HUES48 (cell line): Measurements from ENCODE around the gene C8B.

Source experiments
- H3K27ac ChIP-seq: one replicate; pipeline ENCODE4 v1.7.0; 2013; ENCODE audit warnings: low read depth, low read length, inconsistent platforms
- H3K27me3 ChIP-seq: 2 replicates; pipeline ENCODE4 v1.6.1; 2013; ENCODE audit warnings: mild to moderate bottlenecking, low read length; ENCODE audit not compliant: control insufficient read depth, insufficient read depth
- H3K36me3 ChIP-seq: 2 replicates; pipeline ENCODE4 v1.6.1; 2013; ENCODE audit warnings: low read length; ENCODE audit not compliant: control insufficient read depth, insufficient read depth
- H3K4me1 ChIP-seq: 2 replicates; pipeline ENCODE4 v1.6.1; 2013; ENCODE audit warnings: mild to moderate bottlenecking, low read length; ENCODE audit not compliant: control insufficient read depth, insufficient read depth
- H3K4me3 ChIP-seq: 2 replicates; pipeline ENCODE4 v1.5.1; 2013; ENCODE audit warnings: mild to moderate bottlenecking, low read depth, low read length
- H3K9ac ChIP-seq: 2 replicates; pipeline ENCODE4 v1.6.1; 2013; ENCODE audit warnings: mild to moderate bottlenecking, low read depth, low read length, moderate library complexity
- H3K9me3 ChIP-seq: 2 replicates; pipeline ENCODE4 v1.6.1; 2013; ENCODE audit warnings: low read length; ENCODE audit not compliant: control insufficient read depth, insufficient read depth

Gene C8B

DNA sequence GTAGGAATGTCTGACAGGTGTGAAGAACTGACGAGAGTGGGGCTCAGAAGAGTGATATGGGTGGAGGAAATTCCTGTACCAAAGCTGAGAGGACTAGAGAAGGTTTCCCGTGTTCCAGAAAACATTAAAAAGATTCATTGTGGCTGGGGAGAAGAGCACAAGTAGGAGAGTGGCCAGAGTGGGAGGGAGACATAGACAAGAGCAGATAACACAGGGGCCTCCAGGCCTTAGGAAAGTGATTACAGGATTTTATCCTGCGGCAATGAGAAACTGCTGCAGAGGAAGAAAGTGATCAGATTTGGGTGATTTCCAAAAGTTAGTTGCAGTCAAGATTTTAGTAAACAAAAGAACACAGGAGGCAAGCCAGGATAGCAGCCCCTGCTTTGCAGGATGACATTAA lies 7.9 kb downstream of the C8B start:
- no peaks in the 10 kb centered on the region for H3K9me3 ChIP-seq
- no peaks in the 10 kb centered on the region for H3K27me3 ChIP-seq
- H3K4me3 ChIP-seq, result no peak overlapping the region
- no peak overlapping the region for H3K27ac ChIP-seq
- no peak overlapping the region for H3K9ac ChIP-seq
- H3K4me1 ChIP-seq, result no peaks in the 10 kb centered on the region
- H3K36me3 ChIP-seq, result no peaks in the 10 kb centered on the region

DNA sequence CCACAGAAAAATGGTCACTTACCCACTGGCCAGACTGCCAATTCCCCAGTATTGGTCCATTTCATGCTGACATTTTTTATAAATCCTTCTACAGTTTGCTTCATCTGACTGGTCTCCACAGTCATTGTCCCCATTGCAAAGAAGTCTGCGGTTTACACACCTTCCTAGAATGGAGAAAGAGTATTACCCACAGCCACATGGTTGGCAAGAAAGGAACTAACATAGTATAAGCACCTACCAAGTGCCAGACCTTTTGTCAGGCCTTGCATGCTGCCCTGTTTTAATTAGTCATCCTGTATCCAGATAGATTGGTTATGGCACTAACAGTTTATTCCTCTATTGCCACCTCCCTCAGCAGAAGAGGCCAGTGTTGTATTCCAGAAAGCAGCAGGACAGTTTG lies 11.2 kb downstream of the C8B start:
- no peak overlapping the region for H3K4me3 ChIP-seq
- H3K9ac ChIP-seq, result no peak overlapping the region
- H3K4me1 ChIP-seq, result no peaks in the 10 kb centered on the region
- H3K9me3 ChIP-seq, result no peaks in the 10 kb centered on the region
- H3K27me3 ChIP-seq, result no peaks in the 10 kb centered on the region
- no peak overlapping the region for H3K27ac ChIP-seq
- H3K36me3 ChIP-seq, result no peaks in the 10 kb centered on the region

GRCh38 chr1:56953386-56953785 lies 12.4 kb downstream of the C8B start:
- no peaks in the 10 kb centered on the region for H3K27me3 ChIP-seq
- no peaks in the 10 kb centered on the region for H3K4me1 ChIP-seq
- no peak overlapping the region for H3K4me3 ChIP-seq
- no peak overlapping the region for H3K27ac ChIP-seq
- no peaks in the 10 kb centered on the region for H3K36me3 ChIP-seq
- H3K9me3 ChIP-seq, result no peaks in the 10 kb centered on the region
- no peak overlapping the region for H3K9ac ChIP-seq

GRCh38 chr1:56952501-56952900 lies 13.3 kb downstream of the C8B start:
- no peak overlapping the region for H3K4me3 ChIP-seq
- H3K27ac ChIP-seq, result no peak overlapping the region
- H3K27me3 ChIP-seq, result no peaks in the 10 kb centered on the region
- H3K9ac ChIP-seq, result no peak overlapping the region
- H3K9me3 ChIP-seq, result no peaks in the 10 kb centered on the region
- no peaks in the 10 kb centered on the region for H3K36me3 ChIP-seq
- no peaks in the 10 kb centered on the region for H3K4me1 ChIP-seq

GRCh38 chr1:56948403-56949023 lies 17.3 kb downstream of the C8B start:
- Histone ChIP-seq H3K9me3 (no peaks in the 10 kb centered on the region), H3K4me1 (no peaks in the 10 kb centered on the region), H3K27ac (no peak overlapping the region)

GRCh38 chr1:56940039-56940438 lies 25.8 kb downstream of the C8B start:
- no peak overlapping the region for H3K4me3 ChIP-seq
- H3K36me3 ChIP-seq, result no peaks in the 10 kb centered on the region
- no peaks in the 10 kb centered on the region for H3K27me3 ChIP-seq
- no peak overlapping the region for H3K27ac ChIP-seq
- H3K9me3 ChIP-seq, result no peaks in the 10 kb centered on the region
- peaks cover 12% of the 10 kb centered on the region for H3K4me1 ChIP-seq
- H3K9ac ChIP-seq, result no peak overlapping the region

More at GRCh38 chr1:56948403-56949023, 17.3 kb downstream of the C8B start:
- no peak overlapping the region for H3K4me3 ChIP-seq
- no peaks in the 10 kb centered on the region for H3K36me3 ChIP-seq
- H3K9ac ChIP-seq, result no peak overlapping the region
- no peaks in the 10 kb centered on the region for H3K27me3 ChIP-seq

DNA sequence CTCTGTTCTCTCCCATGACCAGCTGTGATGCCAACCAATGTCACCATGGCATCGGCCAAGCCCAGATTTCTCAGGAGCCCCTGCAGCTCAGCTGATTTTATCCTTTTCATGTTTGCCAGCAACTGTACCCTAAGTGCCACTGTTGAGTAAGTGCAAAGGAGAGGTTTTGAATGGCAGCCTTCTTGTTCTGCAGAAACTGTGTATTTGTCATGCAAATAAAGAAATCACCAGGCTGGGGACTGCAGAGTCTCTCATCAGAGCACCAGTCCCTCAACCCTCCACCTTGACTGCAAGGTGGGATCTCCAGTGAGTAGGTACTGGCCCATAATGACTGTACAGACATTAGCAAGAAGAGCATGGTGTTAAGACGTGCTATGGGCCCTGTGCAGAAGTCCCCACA lies 26.6 kb downstream of the C8B start:
- H3K9ac ChIP-seq, result no peak overlapping the region
- H3K36me3 ChIP-seq, result no peaks in the 10 kb centered on the region
- no peaks in the 10 kb centered on the region for H3K9me3 ChIP-seq
- no peaks in the 10 kb centered on the region for H3K27me3 ChIP-seq
- peaks cover 18% of the 10 kb centered on the region for H3K4me1 ChIP-seq
- no peak overlapping the region for H3K27ac ChIP-seq
- no peak overlapping the region for H3K4me3 ChIP-seq

DNA sequence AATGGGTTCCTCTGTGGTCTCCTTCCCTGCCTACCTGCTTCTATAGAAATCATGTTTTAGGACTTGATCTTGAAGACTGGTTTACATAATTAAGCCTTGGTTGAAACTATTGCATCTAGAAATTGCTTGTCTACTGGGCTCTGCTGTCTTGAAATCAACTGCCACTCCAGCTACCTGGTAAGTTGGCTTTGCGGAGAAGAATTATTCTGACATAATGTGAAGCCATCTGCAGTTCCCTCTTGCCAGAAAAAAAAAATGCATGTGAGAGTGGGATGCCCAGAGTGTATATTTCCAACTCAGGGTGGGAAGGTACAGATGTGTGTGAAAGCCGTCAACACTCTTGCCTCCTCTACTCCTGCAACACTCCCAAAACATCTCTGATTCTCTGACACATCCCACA lies 27.2 kb downstream of the C8B start:
- Histone ChIP-seq H3K27me3 (no peaks in the 10 kb centered on the region), H3K36me3 (no peaks in the 10 kb centered on the region), H3K9me3 (no peaks in the 10 kb centered on the region), H3K9ac (no peak overlapping the region), H3K27ac (no peak overlapping the region), H3K4me1 (peaks cover 18% of the 10 kb centered on the region), H3K4me3 (no peak overlapping the region)

DNA sequence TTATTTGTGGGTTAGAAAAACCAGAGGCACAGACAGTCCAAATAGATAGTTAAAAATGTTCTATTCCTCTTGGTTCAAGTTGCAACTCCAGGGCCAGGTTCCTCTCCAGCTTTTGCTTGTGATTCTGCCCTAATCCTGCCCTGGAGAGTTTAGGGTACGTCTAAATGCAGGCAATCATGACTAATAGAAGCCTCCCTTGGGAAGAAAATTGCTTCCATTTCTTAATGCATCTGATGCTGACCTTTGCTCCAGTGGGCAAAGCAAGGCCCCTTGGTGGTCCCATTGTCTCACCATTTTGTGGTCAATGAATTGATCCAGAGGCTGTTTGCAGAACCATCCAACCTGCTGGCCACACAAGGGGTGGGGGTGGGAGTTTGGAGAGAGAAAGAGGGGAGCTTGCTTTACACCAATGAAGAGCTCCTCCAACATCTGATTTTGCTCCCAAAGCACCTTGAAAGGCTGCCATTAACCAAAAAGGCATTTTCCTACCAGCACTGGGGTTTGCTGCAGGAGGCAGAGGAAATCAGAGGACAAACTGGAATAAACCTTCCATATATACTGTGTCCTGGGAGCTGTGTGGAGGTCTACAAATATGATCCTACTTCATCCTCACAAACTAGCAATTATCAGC lies 31.3 kb downstream of the C8B start:
- Histone ChIP-seq H3K9me3 (no peaks in the 10 kb centered on the region), H3K36me3 (no peaks in the 10 kb centered on the region), H3K4me1 (peaks cover 27% of the 10 kb centered on the region), H3K9ac (no peak overlapping the region), H3K27me3 (no peaks in the 10 kb centered on the region), H3K27ac (no peak overlapping the region), H3K4me3 (no peak overlapping the region)

DNA sequence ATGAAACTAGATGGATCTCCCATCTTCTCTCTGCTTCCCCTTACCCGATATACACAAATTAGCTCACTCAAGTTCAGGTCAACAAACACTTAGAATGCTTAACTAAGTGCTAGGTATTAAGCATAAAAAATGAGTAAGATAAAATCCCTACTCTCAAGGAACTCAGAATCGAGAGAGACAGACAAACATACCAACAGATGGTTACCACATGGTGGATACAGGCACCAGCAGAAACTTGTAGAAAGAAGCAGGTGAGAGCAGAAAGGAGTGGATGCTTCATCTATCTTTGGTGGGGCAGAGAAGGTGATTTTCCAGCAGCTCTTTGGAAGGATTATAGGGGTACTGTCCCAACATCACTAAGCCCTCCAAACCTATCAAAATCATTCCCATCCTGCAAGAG lies 32.2 kb downstream of the C8B start:
- Histone ChIP-seq H3K4me3 (no peak overlapping the region), H3K36me3 (no peaks in the 10 kb centered on the region), H3K4me1 (peaks cover 19% of the 10 kb centered on the region), H3K27ac (no peak overlapping the region), H3K9ac (no peak overlapping the region), H3K27me3 (no peaks in the 10 kb centered on the region), H3K9me3 (no peaks in the 10 kb centered on the region)

- H3K36me3 ChIP-seq, result no peaks in the 10 kb centered on the region
- H3K9ac ChIP-seq, result no peak overlapping the region
- no peak overlapping the region for H3K4me3 ChIP-seq
- peaks cover 19% of the 10 kb centered on the region for H3K4me1 ChIP-seq
- no peak overlapping the region for H3K27ac ChIP-seq
- H3K27me3 ChIP-seq, result no peaks in the 10 kb centered on the region
- no peaks in the 10 kb centered on the region for H3K9me3 ChIP-seq
Observed at GRCh38 chr1:56933161-56933560, 32.7 kb downstream of the C8B start.
